HG02571 (cell line): Measurements from ENCODE around the gene CTF1.
A peak's percentile ranks its signal among the peaks of the same experiment; 100 is the strongest.

Source experiments
- ATAC-seq: cut with Tn5 transposase; IDR thresholded peaks from one replicate; pipeline ENCODE4 v1.9.1; 2021; ENCODE audit warnings: mild to moderate bottlenecking, moderate library complexity; ENCODE audit not compliant: unreplicated experiment

CTF1 gene

DNA sequence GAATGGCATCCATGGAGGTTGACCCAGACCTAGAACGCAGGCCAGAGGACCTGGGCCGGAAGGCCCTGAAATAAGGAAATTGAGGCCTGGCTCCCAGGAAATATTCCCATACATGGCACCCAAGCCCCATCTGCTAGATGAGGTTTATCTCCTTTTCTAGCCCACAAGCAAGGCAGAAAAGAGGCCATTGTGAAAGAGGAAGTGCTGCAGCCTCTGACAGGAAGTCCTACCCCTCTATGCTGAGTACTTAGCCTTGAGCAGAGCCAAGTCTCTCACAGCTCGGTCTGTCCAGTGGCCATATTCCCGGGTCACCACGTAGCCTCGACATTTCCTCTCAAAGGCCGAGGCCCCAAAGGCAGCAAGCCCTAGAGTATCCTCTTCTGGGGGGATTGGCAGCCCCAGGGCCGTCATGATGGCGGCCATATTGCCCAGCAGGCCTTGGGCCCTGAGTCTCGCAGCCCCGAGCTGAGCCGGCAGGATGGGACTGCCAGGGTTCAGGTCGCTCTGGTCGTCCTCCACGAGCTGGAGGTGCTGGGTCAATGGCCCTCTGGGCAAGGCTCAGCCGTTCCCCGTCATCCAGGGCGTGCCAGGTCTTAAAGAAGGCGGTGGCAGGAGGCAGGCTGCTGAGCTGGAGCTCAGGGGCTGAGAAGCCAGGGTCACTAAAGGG, 7.8 kb downstream of the CTF1 start:
- ATAC-seq: no peak

DNA sequence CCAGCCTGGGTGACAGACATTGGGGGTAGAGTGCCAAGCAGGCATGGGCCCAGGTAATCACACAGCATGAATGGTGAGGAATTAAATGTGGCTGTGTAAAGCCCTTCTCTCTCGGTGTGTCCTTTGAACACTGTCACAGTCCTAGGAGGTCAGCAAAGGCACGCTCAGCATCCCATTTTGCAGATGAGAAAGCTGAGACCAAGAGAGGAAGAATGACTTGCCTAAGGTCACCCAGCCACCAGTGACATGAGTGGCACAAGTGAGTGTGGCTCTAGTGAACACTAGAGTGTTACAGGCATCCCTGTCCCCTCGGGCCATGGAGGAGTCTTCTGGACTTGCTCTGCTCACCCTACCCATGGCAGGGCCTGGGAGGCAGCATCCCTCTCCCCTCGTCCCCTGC, 10.7 kb downstream of the CTF1 start:
- no peak for ATAC-seq

DNA sequence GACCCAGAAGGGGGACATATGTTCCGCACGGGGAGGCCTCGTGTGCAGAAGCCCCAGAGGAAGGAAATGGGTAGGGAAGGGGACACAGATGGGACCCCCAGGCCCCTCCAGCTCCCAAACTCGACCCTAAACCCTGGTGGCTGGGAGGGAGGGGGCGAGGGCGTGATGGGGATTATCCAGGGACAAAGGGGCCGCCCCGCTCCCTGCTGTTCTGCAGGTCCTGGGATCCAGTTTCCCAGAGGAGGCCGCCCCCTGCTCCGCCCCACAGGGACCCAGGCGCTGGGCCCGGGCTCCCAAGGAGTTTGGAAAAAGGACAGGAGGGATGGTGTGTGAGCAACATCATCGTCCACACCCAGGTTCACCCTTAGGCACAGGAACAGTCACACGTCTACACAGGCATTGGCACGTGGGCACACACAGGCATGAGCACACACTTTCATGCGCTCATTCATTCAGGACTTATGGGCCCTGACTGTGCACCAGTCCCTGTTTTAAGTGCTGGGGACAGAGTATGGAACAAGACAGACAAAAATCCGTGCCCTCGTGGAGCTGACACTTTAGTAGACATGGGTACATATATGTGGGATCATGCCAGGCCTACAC, 14.1 kb downstream of the CTF1 start:
- no peak for ATAC-seq

DNA sequence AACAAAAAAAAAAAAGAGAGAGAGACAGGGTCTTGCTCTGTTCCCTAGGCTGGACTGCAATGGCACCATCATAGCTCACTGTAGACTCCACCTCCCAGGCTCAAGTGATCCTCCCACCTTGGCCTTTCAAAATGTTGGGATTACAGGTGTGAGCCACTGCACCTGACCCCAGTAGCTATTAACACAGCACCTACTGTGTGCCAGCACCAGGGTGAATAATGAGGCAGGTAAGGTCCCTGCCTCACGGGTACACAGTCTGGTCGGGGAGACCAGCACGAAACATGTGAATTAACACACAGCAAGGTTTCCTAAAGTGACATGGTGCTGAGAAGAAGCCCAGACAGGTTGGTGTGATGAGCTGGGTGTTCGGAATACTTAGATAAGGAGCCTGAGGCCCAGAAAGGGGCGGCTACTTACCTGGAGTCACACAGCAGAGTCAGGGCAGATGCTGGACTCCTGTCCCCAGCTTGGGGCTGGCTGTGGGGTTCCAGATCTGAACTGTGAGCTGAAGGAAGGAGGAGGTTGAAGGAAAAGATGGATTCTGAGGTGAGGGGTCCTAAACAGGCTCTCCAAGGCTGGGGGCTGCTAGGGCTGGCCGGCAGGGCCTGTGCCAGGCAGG, 16.5 kb downstream of the CTF1 start:
- no peak for ATAC-seq

DNA sequence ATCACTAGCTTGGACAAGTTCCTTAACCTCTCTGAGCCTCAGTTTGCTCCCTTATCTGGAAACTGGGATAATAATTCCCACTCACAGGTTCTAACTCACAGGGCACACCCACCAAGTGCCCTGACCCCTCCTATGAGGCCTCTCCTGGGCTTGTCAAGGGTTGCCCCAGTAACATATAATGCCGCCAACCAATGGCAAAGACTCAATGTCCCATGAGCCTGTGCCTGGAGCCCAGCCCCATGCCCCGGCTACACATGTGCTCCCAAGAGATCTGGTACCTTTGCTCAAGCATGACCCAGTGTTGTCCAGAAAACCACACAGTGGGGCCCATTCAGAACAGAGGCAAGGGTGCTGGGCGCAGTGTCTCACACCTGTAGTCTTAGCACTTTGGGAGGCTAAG, 18.4 kb downstream of the CTF1 start:
- no peak for ATAC-seq

DNA sequence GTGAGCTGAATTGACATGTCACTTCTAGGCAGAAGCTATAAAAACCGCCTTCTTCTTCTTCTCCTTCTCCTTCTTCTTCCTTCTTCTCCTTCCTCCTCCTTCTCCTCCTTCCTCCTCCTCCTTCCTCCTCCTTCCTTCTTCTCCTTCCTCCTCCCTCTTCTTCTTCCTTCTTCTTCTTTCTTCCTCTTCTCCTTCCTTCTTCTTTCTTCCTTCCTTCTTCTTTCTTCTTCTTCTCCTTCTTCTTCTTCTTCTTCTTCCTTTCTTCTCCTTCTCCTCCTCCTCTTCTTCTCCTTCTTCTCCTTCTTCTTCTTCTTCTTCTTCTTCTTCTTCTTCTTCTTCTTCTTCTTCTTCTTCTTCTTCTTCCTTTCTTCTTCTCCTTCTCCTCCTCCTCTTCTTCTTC, 22.2 kb downstream of the CTF1 start:
- ATAC-seq: no peak

DNA sequence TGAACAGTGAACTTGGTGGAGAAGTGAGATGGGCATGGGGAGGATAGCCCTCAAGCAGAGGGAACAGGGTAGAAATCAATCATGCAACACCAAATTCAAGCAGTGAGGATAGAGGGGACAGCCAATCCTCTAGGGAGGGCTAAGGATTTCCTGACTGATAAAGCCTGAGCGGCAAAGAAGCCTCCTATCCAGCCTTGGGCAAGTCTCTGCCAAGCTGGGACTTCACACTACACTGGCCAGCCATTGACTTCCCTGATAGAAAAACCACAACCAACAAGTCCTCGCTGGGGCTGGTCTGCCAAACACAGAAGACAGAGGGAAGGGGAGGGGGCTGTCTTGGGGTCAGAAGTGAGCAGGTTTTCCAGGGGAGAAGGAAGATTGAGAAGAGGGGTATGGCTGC, 24.5 kb downstream of the CTF1 start:
- ATAC-seq: no peak

DNA sequence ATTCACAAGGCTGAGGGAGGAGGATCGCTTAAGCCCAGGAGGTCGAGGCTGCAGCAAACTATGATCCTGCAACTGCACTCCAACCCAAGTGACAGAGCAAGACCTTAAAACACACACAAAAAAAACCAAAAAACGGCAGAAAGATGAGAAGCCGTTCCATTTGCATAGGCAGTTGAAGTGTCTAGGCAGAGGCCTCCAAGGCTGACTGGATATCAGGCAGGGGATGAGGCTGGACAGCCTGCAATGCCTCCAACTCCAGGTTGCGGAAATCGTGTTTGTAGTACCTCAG, 25.0 kb downstream of the CTF1 start:
- no peak for ATAC-seq

DNA sequence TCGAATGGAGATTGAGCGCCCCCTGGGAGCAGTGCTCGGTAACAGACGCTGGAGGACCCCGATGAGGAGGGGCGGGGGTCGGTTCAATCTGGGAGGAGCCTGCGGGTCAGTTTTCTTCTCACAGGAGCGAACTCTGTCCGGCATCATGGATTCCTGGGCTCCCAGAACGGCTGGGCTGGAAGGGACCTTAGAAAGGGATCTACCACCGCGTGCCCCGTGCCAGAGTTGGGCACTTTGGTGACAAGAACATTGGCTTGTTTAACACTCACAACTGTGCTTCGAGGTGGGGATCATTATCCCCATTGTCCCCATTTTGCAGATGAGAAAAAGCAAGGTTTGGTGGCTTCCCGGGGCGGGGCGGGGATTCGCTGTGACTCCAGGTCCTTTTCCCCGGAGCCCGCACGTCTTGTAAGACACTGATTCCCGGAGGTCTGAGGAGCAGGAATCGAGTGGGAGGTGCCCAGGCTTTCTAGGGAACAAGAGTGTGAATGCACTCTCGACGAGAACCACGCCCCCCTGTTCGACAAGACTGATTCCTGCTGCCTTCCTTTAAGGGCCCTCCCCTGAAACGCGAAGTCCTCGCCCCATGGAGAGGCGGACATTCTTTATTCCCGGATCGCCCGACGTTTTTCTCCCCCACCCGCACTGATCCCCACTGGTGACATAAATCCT, 25.5 kb downstream of the CTF1 start:
- ATAC-seq: no peak

DNA sequence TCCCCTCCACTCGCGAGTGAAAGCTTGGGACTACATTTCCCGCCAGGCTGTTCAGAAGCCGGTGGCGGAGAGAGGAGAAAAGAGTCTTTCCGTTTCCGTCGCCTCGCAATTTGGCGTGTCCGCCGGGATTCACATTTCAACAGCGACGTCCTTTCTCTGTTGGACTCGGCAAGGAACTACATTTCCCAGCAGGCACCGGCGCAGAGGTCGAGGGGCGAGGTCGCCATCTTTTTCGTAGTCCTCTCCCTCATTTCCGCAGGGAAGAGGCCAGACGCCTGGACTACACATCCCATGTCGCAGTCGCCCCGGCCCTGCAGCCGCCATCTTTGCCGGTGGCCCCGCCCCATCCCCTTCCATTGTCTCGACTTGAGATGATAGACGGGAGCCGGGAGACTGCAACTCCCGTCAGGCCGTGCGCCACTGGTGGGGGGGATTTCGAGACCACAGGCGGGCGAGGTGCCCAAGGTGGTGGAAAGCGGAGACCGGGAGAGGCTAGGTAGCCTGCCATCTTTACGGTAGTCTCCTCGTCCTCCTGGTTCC, 26.1 kb downstream of the CTF1 start:
- peak; percentile 73 for ATAC-seq

DNA sequence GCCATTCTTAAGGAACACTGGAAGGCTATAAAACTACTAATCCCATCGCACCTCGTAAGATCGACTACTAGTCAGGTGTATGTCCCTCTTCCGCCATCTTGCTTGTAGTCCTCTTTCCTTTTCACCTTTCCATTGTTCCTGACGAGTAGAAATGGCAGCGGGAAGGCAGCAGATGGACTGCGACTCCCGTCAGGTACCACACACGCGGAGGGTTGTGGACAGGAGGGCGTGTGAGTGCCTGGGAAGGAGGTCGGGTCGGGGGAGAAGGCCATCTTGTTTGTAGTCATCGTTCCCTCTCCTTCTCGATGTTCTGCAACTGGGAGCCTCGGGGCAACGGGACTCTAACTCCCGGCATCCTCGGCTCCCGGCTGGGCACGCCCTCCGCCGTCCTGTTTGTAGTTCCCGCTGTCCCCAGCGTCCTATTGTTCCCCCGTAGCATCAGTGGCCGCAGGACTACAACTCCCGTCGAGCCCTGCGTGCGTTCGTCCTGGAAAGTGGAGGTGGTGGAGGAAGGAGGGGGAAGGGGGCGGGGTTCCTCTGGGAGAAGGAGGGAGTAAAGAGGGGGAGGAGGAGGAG, 26.6 kb downstream of the CTF1 start:
- ATAC-seq: peak; percentile 58

DNA sequence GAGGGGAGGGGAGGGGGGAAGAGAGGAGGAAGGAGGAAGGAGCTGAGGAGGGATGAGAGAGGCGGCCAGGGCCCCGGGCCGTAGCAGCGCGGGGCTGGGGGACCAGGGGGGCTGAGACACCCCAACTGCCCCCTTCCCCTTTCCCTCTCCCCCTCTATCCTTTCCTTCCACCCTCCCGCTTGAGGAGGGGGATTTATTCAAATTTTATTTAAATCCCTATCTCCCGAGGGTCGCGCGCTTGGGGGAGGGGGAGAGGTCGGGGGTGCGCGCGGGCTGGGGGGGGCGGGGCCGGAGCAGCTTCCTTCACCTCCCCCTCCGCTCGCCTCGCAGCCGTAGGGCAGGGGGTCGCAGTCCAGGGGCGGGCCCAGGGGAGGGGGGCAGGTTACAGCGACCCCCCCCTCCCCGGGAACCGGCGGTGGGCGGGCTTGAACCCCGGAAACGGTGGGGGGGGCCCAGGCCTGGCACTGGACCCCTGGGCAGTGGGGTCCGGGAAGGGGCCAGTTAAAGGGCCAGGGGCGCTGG, 27.2 kb downstream of the CTF1 start, which contains the start of gene FBXL19:
TSS of gene FBXL19 (plus strand) at position 19 of the 522 bp plus-strand sequence. CDS start 2,183 bp downstream, outside the sequence.
- no peak for ATAC-seq

DNA sequence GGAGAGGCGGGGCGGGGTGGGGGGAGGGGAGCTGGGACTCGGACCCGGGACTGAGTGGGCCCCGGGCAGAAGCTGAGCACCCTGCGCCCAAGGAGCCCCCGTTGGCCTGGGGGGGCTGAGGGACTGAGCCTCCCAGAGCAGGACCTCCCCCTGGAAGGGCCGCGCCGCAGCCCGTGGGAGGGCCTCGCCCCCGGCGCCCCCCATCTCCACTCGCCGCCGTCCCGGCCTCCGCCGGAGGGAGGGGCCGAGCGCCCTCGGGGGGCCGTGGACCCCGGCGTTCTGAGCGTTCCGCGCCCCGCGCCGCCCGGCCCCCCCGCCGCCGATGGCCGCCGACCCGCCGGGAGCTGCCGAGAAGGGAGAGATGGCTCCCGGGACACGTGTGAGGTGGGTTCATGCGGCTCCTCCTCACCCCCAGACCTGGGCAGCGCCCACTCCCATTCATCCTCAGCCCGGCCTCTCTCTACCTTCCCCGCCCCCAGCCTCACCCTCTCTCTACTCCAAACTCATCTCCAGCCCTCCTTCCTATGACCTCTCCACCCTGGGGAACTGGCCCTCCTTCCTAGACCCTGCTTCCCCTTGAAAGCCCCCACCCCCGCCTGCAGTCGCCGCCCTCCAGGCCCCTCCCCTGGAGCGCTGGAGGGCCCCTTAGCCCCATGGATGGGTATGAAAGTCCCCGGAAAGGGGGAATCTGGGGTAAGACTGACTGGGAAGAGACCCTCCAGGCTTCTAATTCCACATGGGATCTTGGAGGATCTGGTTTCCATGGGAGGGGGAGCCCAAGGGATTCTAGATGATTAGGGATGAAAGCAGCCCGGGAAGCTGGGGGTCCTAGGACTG, 27.9 kb downstream of the CTF1 start:
- no peak for ATAC-seq

DNA sequence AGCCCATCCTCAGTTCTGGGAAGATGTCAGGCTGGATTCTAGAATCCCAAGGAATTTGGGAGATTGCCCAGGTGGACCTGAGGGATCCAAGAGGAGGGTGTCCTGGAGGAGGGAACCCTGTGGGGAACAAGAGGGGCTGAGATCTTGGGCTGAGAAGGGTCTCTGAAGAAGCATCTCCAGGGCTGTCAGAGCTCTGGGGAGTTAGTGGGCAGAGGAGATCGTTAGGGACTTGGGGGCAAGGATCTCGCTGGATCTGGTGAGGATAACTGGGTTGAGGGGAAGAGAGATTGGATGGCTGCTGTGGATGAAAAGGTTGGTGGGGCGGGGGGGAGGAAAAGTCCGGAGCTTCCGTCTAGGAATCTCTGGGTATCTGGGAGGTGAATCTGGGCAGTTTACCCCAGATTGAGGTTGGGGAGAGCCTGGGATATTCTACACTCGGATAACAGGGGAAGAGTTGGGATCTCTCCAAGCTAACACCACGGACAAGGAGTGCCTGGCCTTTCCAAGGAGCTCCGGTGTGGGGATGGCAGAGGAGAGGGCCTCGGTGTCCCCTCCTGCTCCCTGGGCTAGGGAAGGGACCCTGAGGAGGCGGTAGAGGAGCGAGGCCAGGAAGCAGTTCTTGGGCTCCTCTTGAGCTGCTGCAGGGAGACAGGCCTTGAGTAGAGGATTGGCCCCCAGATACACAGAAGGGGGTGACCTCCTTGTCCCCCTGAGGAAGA, 28.7 kb downstream of the CTF1 start:
- ATAC-seq: no peak

DNA sequence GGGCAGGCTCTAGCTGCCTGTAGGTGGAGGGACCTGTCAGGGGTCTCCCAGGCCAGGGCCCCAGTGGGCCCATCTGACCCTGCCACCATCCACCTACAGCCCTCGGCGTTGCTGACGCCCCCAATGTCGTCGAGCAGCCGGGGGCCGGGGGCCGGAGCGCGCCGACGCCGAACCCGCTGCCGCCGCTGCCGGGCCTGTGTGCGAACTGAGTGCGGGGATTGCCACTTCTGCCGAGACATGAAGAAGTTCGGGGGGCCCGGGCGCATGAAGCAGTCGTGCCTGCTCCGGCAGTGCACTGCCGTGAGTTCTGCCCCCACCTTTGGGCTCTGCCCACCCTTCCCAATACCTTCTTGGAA, 29.2 kb downstream of the CTF1 start:
- no peak for ATAC-seq

DNA sequence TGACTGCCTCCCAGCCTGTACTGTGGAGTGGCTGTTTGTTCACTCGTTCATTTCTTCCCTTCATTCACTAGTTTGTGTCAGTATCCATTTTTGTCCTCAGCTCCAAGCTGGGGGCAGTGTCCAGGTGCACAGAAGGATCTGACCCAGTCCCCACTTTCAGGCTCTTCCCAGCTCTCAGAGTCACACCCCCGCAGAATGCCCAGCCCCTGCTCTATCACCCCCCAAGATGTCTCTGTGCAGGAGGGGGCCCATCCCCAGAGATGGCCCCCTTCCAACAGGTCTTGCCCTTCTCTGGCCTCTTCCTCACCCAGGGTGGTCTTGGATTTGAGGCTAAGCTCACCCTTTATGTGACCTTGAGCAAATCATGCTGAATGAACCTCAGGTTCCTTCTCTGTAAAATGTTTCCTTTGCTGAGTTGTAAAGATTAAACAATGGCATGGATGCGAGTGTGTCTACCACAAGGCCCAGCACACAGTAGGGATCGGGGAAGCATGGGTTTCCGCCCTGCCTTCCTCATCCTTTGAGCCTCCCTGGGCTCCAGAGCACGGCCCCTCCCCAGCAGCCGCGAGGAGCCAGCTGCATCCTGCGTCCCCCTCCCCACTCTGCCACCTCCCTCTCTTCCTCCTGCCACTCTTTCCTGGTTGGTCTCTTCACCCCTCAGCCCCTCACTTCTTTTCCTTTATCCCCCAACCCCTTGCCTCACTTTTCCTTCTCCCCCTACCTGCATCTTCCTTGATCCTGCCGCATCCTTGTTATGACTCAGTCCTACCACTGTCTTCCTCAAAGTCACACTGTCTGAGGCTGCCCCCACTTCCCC, 29.8 kb downstream of the CTF1 start:
- ATAC-seq: no peak

DNA sequence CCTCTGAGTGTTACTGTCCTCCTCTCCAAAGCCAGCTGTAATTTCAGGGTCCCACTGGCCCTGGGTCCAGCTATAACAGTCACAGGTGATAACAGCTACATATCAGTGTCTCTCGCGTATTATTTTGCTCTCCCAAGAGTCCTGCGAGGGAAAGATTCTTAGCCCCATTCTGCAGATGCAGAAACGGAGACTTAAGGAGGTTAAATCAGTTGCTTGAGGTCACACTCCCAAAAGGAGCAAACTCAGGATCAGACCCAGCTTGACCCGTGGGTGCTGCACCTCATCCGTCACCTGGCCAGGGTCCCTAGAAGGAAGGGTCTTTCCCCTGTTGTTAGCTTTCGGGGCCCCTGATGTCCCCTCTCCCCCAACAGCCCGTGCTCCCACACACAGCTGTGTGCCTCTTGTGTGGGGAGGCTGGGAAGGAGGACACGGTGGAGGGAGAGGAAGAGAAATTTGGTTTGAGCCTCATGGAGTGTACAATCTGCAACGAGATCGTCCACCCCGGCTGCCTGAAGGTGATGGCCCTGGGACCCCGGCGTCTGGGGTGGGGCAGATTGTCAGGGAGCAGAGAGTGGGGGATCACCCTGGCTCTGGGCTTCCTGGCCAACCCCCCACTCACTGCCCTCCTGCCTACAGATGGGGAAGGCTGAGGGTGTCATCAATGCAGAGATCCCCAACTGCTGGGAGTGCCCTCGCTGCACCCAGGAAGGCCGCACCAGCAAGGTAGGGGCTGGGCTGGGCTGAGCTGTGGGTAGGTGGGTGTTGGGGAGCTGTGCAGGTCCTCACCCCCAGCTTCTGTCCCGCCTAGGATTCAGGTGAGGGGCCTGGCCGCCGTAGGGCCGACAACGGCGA, 30.7 kb downstream of the CTF1 start:
- ATAC-seq: no peak

DNA sequence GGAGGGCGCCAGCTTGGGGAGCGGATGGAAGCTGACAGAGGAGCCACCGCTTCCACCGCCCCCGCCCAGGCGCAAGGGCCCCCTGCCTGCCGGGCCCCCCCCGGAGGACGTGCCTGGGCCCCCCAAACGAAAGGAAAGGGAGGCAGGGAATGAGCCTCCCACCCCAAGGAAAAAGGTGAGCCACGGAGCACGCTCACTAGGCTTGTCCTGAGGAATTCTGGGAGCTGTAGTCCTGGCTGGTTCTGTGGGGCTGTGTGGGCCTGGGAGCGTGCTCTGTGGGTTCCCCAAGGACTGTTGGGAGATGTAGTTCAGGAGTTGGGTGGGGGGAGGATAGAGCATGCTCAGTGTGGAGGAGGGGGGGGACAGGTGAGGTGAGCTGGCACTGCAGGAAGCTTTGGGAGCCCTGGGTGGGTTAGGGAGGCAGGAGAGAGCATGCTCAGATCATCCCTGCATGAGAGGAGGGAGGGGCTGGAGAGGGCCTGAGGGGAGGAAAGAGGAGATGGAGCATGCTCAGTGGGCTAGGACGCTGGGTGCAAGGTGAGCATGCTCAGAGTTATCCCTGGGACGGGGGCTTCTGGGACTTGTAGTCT, 31.5 kb downstream of the CTF1 start:
- ATAC-seq: no peak
